Epithelial cell of esophagus (primary cell): ENCODE data around the gene CYP27A1.

ENCODE experiments used
- DNase-seq: peaks from one replicate; pipeline ENCODE4 v3.0.0; 2010; ENCODE audit warnings: low read depth
- H3K4me3 ChIP-seq: 2 replicates; pipeline ENCODE4 v1.5.1; 2011; ENCODE audit warnings: mild to moderate bottlenecking, low read length, control low read depth
- TF ChIP-seq, protein P1 (sequence below): IDR thresholded peaks from 2 replicates; pipeline ENCODE4 v1.5.1; 2011; ENCODE audit warnings: low read depth, mild to moderate bottlenecking, low read length, control low read depth, inconsistent platforms; ENCODE audit not compliant: insufficient read depth; ENCODE audit errors: missing control alignments

Gene CYP27A1

DNA sequence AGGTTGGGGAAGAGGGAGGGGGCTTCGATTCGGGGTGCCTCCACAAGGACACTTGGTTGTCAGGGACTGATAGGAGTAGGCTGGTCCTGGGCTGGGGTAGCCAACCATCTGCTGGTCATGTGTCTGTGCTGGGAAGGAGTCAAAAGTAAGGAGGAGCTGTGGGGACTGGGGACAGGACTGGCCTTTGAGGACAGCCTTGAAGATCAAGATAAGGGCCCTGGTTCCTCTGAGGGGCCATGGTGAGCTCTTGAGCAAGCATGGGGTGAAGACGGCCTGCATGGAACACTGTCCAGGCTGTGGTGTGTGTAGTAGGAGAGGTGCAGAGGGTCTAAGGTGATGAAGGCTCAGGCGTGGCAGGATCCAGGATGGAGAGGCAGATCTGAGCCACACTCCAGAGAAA lies 1.7 kb downstream of the CYP27A1 start:
- no peak for DNase-seq
- no peak overlapping the region for H3K4me3 ChIP-seq
- TF ChIP-seq, protein P1, sequence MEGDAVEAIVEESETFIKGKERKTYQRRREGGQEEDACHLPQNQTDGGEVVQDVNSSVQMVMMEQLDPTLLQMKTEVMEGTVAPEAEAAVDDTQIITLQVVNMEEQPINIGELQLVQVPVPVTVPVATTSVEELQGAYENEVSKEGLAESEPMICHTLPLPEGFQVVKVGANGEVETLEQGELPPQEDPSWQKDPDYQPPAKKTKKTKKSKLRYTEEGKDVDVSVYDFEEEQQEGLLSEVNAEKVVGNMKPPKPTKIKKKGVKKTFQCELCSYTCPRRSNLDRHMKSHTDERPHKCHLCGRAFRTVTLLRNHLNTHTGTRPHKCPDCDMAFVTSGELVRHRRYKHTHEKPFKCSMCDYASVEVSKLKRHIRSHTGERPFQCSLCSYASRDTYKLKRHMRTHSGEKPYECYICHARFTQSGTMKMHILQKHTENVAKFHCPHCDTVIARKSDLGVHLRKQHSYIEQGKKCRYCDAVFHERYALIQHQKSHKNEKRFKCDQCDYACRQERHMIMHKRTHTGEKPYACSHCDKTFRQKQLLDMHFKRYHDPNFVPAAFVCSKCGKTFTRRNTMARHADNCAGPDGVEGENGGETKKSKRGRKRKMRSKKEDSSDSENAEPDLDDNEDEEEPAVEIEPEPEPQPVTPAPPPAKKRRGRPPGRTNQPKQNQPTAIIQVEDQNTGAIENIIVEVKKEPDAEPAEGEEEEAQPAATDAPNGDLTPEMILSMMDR: no peak

DNA sequence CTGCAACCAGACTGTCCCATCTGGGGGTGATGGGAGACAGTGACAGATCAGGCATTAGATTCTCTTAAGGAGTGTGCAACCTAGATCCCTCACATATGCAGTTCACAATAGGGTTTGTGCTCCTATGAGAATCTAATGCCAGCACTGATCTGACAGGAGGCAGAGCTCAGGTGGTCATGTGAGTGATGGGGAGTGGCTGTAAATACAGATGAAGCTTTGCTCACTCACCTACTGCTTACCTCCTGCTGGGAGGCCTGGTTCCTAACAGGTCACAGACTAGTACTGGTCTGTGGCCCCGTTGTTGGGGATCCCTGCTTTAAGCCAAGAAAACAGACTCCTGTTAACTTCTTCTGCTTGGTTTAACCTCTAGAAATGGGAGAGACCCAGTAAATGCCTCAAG lies 3.2 kb downstream of the CYP27A1 start:
- peak; percentile 27 for DNase-seq
- no peak overlapping the region for H3K4me3 ChIP-seq
- TF ChIP-seq, protein P1: no peak

DNA sequence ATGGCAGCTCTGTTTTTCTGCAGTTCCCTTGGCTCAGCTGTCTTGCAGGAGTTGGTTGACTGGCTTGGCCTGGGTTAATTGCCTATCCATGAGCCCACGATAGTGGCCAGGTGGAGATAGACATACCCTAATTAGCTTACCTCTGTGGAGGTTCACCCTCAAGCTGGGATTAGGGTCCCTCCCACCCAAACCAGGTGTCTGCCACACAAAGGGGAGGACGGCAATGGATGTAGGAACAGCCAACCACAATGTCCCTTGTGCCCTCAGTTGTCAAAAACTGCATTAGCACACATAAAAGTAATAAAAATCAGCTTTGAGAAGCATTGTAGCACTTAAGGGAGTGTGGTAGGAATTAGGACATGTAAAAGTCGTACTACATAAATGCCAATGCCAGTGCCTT lies 4.2 kb downstream of the CYP27A1 start:
- H3K4me3 ChIP-seq: no peak overlapping the region
- TF ChIP-seq, protein P1: no peak
- no peak for DNase-seq

DNA sequence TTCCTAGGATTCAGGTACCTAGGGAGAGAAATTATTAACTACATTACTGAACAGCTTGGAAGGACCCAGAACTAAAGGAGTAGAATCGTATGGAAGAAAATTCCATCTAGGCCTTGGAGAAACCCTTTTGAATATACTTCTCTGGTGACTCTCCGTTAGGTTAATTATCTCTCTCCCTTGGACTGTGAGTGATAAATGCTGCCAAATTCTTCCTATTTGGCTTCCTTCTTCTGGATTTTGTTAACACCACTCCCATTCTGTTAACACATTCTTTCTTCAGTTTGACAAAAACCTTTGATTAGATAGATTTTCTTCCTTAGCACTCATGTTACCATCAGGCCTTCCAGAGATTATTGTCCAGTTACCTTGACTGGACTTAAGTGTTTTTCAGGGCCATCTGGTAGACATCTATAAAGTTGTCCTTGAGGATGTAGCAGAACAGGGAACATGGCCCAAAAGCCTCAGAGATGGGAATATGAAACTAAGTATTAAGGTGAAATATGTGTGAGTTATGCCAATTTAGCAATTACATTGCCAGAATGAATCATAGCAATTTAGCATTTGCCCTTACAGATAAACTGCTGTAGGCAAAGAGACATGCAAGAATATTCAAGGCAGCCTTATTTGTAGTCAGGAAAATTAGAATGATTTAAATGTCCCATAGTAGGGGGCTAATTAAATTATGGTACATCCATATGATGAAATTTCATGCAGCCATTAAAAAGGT lies 6.7 kb downstream of the CYP27A1 start:
- TF ChIP-seq, protein P1: no peak
- H3K4me3 ChIP-seq: no peak overlapping the region
- peak; percentile 23 for DNase-seq

DNA sequence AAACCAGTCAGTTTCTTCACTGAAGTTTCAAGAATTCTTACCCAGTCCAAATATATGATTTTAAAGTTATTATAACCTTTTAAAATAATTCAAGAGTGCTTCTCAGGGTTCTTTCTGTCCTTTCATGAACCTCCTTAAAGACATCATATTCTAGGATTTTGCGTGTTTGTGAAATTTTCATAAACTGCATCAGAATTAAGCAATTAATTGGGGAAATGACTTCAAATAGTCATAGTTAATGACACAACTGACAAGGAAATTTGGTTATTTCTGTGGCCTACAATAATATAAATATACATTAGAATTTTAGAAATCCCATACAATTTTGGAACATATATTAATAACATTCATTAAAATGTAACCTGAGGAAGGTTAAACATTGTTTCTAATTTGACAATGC lies 10.5 kb downstream of the CYP27A1 start:
- no peak overlapping the region for H3K4me3 ChIP-seq
- DNase-seq: no peak
- TF ChIP-seq, protein P1: no peak

DNA sequence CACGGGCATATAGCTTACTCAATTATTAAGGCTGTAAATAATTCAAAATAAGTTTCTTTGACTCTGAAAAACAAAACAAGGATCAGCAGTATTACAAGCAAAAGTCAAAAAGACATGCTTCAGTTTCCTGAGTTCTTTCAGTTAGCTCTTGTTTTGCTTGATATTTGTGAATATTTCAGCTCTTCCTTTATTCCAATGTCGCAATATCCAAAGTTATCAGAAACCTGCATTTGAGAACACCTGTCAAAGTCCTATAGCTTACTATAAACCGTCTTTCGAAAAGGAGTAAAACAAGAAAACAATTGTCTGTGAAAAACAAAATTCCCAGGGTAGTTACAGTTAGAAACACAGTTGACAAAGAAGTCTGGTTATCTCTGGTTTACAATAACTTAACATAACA lies 14.7 kb downstream of the CYP27A1 start:
- no peak for DNase-seq
- H3K4me3 ChIP-seq: no peak overlapping the region
- TF ChIP-seq, protein P1: no peak

DNA sequence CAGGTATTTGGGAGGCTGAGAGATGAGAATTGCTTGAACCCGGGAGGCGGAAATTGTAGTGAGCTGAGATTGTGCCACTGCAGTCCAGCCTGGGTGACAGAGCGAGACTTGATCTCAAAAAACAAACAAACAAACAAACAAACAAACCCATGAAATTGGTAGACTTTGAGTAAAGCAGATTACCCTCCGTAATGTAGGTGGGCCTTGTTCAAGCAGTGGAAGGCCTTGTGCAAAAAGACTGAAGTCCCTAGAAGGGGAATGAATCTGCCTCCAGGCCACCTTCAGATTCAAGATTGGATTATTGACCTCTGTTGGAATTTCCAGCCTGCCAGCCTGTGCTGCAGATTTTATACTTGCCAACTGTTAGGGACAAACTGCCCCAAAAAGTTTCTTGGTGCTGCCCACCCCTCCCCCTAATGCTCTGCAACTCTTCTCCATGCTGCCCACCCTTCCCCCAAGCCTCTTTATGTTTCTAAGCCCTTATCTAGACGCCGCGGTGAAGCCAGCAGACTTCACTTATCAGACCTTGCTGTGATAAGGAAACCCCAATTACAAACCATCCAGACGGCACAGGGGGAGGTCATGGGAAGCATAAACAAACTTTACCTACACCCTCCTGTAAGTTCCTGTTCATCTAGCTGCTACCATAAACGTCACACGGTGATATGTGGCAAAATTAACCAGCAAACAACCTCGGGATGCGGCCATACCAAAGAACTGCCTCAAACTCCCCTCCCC lies 17.0 kb downstream of the CYP27A1 start:
- no peak overlapping the region for H3K4me3 ChIP-seq

More for the DNA sequence above, 17.0 kb downstream of the CYP27A1 start:
- DNase-seq: no peak
- TF ChIP-seq, protein P1: no peak
